NCI-H345 (cell line): Measurements from ENCODE around the gene AAGAB.

Experiments
- DNase-seq: peaks from one replicate; lab custom pipeline; 2025; lab: John Stamatoyannopoulos, UW

The AAGAB gene

DNA sequence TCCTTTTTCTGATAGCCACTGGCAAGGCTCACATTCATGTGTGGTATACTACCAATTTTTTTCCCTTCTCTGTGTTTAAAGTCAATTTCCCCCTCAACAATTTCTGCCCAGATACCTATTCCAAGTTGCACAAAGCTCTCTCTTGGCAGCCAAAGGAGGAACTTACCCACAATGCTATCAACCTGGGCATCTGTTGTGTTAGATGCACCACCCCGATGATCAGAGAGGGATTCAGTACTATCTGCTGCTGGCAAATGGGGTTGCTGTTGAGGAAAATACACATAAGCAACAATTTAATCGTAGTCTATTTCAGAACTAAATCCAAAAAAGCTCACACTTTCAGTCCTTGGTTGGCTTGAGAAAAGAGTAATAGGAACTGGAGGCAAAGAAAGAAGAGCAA lies 46.1 kb downstream of the AAGAB start:
- no peak for DNase-seq

- DNase-seq, result no peak
Observed at GRCh38 chr15:67207555-67208207, 46.8 kb downstream of the AAGAB start.

GRCh38 chr15:67202991-67203390 lies 51.5 kb downstream of the AAGAB start:
- DNase-seq, result no peak

GRCh38 chr15:67202091-67202490 lies 52.4 kb downstream of the AAGAB start:
- no peak for DNase-seq

DNA sequence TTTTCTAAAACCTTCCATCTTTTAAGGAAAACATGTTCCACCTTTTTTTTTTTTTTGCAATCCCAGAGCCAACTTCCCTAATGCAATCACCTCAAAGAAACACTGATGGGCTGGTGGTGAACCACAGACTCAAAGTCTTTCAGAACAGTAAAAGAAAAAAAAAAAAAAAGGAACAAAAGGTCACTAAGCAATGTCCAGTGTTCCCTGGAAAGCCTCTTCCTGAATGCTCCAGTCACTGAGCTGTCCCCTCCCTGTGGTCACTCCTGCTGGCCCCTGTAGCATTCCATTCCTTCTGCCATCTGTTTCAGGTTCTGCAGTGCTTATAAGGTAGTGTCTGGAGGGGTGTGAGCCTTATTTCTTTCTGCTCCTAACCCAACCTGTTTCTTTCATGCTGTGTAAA lies 53.3 kb downstream of the AAGAB start:
- DNase-seq, result no peak

DNA sequence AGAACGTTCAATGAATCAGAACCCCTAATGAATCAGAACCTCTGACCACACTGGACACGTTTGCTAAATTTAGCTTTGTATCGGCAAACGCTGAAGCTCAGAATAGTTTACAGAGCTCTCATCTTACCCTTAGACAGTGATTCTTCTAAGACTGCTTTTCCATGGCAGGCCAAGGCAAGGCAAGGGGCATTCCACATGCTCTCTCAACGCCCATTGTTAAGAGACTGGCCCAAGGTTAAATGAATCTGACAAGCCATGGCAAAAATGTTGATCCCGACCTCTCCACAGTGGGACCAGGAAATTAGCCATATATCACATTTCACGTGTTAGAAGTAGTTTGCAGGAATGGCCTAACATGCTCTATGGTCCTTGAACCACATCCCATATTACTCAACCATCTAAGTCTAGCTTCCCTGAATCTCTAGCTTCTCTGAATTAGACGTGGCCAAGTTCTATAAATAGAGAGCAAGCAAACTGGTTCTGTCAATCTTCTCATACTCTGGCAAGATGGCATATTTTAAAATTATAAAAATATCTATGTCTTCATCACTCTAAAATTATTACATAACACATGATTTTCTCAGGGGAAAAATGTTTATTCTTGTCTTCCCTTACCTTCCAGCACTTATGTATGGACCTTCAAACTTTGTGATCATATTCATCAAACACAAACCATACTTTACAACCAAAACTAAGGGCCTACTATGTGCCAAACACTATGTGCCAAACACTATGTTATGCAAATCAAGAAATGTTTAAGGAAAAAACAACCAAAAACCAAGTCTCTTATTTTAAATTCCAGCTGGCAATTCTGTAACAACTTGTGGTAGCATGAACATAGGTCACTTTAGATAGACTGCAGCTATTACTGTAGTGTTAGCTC lies 54.3 kb downstream of the AAGAB start:
- no peak for DNase-seq

DNA sequence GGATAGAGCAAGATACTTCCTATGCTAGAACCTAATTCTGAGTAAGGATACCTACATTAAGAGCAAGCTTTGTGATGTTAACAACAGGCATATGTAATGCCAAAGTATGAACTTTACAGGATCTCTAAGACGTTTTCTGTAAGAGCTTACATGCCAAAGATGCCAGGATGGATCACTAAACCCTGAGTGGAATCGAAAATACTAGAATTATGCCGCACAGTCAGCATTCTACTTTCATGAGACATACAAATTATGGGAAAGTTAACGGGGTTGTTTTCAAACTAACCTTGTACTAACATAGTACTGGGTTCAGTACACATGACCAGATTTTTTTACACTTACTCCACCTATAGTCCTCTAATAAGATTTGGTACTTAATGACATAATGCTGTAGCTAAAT lies 55.1 kb downstream of the AAGAB start:
- DNase-seq, result no peak

- DNase-seq, result no peak
Observed at GRCh38 chr15:67198157-67198754, 56.2 kb downstream of the AAGAB start.

GRCh38 chr15:67197364-67197695 lies 57.1 kb downstream of the AAGAB start:
- no peak for DNase-seq

GRCh38 chr15:67196672-67197363 lies 57.6 kb downstream of the AAGAB start:
- DNase-seq, result no peak

- DNase-seq, result no peak
Observed at GRCh38 chr15:67196222-67196621, 58.2 kb downstream of the AAGAB start.

DNA sequence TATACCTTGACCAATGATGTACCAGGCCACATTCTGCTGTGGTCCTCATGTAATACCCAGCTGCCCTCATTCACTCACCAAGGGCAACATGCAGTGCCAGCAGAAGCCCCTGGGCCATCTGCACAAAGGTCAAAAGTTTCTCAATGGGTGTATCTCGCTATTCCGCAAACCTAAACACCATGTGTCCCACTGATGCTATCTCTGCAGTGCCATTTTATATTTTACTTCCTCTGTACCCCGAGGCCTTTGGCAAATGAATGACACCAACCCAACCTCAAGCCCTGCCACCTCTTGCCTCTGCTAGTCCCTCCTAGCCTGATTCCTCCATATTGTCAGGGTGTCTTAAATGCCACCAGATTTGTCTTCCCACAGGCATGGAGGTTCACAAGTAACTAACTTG lies 59.2 kb downstream of the AAGAB start:
- DNase-seq, result no peak

GRCh38 chr15:67194171-67195114 lies 60.0 kb downstream of the AAGAB start:
- no peak for DNase-seq

DNA sequence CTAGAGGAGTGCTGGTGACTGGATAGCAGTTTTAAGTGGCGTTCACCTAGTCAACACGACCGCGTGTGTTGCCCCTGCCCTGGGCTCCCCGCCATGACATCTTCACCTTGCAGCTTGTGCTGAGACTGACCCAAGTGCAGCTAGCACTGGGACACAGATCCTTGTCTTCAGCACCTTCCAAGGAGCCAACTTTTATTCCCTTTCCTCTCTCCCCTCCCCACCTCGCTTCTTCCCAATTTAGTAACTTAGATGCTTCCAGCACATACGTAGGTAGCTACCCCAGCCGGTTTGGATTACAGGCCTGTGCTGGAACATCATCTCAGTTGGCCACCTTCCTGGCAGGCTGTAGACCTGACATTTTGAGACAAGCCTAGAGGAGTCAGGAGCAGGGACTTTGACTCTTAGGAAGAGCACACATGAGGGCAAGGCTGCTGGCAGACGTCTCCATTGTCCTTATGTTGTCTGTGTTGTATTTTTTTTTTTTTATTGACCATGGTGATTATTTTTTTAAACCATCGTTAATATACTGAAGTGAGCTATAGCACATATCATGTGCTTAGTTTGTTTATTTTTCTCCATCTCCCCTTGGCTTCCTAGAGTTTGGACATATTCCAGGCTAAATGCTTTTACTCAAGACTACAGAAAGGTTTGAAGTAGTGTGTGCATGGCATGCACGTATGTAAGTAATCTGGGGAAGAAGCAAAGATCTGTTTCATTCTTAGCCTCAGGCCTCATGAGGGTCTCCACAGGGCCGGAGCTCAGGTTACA lies 61.1 kb downstream of the AAGAB start:
- no peak for DNase-seq

DNA sequence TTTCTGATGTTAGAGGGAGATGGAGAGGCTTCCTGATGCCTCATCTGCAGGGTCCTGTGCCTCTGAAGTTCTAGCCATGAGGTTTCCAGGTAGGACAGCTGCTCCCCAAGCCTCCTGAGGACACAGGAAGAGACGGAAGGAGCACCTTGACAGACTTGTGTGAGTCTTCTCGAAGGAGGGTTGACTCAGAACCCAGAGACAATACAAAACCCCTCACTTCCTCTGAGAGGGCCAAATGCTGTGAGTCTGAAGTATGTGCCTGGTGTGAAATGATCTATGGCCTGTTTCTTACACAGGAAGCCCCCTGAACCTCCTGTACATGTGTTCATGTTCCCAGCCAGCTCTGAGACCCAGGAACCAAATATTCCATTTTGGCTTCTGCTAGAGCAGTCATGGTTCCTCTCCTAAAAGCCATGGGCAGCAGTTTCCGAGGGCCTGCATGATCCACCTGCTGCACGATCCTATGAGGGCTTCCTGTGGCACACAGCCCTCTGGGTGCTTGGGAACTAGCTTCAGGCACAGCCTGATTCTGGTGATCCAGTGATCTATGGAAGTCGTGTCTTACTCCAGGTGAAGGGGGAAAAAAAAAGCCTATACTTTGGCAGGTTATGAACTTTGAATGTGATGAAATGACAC lies 62.2 kb downstream of the AAGAB start:
- DNase-seq, result no peak

- DNase-seq, result no peak
Observed at GRCh38 chr15:67190813-67191212, 63.6 kb downstream of the AAGAB start.

GRCh38 chr15:67190326-67190725 lies 64.1 kb downstream of the AAGAB start:
- DNase-seq, result no peak

GRCh38 chr15:67189326-67190051 lies 65.0 kb downstream of the AAGAB start:
- DNase-seq, result no peak

- no peak for DNase-seq
Observed at GRCh38 chr15:67188551-67189218, 65.8 kb downstream of the AAGAB start.
